ENCODE results near the gene RAB11FIP3.

DNA sequence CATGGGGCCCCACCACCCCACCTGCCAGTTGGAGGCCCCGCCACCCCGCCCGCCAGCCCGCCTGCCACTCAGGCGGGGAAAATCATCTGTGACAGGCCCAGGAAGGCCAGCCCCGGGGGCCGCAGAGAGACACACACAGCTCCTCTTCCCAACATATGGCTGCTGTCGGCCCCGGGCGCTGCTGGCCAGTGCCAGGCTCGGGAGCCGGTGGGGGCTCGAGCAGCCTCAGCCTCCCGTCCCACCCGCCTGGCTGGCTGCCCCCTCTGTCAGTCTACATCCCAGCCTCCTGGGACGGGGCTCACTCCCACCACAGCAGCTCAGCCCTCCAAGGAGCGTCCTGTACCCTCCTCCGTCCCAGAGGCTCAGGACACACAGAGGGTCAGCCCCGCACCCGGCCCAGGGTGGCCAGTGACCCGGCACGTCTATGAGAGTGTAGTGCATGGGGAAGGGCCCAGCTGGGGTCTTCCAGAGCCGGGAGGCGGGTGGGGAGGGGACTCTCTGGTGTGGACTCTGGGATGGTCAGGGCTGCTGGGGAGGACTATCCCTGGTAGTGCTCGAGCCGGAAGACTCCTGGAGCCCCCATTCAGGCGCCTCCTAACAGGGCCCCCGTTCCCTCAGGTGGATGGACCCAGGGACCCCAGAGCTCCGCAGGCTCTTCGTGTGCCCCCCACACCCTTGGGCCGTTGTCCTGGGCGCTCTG lies 131.2 kb downstream of the RAB11FIP3 start:
- TF ChIP-seq, protein P1, sequence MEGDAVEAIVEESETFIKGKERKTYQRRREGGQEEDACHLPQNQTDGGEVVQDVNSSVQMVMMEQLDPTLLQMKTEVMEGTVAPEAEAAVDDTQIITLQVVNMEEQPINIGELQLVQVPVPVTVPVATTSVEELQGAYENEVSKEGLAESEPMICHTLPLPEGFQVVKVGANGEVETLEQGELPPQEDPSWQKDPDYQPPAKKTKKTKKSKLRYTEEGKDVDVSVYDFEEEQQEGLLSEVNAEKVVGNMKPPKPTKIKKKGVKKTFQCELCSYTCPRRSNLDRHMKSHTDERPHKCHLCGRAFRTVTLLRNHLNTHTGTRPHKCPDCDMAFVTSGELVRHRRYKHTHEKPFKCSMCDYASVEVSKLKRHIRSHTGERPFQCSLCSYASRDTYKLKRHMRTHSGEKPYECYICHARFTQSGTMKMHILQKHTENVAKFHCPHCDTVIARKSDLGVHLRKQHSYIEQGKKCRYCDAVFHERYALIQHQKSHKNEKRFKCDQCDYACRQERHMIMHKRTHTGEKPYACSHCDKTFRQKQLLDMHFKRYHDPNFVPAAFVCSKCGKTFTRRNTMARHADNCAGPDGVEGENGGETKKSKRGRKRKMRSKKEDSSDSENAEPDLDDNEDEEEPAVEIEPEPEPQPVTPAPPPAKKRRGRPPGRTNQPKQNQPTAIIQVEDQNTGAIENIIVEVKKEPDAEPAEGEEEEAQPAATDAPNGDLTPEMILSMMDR (IDR thresholded peaks at IDR 0.05; ENCODE audit: low read depth, low read length, poor library complexity, severe bottlenecking) = no peak
- TF ChIP-seq EZH2phosphoT487 (IDR thresholded peaks at IDR 0.05; ENCODE audit: borderline replicate concordance, low read length) = no peak
